GM18858 (cell line): ENCODE results near the gene PAK1.
"Not testable (repeated sequence)": the region's sequence is repeated elsewhere in the genome, so short reads cannot be mapped to it uniquely, and the experiment has no call there.

ENCODE experiments used
- ATAC-seq: cut with Tn5 transposase; IDR thresholded peaks from one replicate; pipeline ENCODE4 v1.9.1; 2021; ENCODE audit not compliant: unreplicated experiment

Gene PAK1

GRCh38 chr11:77473801-77474683 lies at the start of gene PAK1:
TSS of gene PAK1 (minus strand) at chr11:77474094. CDS start at chr11:77392520, 81,574 bp downstream.
- ATAC-seq, result peak; percentile 37

- ATAC-seq, result no peak
Observed at GRCh38 chr11:77522215-77522614, 48.3 kb upstream of the PAK1 start.

DNA sequence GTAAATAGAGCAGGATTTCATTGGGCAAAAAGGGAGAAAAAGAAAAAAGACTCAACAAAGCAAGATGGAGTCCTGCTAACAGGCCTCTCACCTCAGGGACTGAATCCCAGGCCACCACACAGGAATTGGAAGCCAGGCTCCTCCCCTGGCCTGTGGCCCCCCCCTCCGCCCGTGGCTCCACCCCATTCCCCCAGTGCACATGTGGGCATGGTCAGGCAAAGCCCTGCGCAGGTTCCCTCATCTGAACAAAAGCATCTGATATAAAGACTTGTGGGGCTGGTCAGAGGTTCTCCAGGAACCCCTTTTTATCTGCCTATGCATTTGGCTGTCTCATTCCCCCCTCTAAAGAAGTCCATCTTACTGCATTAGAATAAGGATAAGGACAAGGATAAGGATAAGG lies 46.0 kb upstream of the PAK1 start:
- no peak for ATAC-seq

GRCh38 chr11:77518471-77518870 lies 44.6 kb upstream of the PAK1 start:
- ATAC-seq, result no peak

DNA sequence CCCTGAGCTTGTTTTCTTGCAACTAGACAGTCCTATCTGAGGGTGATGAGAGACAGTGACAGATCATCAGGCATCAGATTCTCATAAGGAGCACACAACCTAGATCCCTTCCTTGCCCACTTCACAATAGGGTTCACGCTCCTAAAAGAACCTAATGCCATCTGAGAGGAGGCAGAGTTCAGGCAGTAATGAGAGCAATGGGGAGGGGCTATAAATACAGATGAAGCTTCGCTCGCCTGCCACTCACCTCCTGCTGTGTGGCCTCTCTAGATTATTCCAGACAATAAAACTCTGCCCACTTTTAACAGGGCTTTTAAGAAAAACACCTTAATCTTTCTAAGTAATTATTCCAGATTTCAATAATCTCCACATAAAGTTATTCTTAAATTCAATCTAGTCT lies 43.9 kb upstream of the PAK1 start:
- ATAC-seq, result no peak

DNA sequence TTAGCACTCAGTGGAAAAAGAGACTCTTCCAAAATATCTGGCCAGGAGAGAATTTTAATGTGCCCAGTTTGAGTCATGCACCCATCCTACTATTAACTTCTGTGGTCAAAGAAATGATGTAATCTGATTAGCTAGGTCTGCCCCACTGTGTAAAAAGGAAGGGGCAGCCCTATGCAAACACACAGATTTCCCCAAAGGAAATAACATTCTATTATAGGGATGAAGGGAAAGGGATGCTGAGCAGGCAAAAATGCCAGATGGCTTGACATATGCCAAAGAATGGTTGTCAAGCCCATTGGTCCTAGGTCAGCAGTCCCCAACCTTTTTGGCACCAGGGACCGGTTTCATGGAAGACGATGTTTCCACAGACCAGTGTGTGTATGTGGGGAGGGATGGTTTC lies 43.3 kb upstream of the PAK1 start:
- no peak for ATAC-seq

DNA sequence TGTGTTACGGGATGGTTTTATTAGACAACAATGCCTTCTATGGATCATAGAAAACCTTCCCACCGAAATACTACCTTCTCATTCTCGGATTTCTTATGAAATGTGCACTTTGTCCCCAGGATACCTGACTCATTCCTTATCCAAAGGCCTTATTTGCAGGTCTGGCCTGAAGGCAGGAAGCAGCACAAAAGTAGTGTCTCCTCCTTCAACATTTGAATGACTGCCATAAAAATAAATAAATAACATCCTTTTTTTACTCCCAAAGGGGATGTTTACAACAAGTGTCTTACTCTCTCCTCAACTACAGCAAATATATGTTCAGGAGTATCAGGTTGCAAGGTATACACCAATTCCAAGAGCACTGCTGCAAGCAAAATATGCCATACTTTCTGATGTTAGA lies 41.6 kb upstream of the PAK1 start:
- no peak for ATAC-seq

DNA sequence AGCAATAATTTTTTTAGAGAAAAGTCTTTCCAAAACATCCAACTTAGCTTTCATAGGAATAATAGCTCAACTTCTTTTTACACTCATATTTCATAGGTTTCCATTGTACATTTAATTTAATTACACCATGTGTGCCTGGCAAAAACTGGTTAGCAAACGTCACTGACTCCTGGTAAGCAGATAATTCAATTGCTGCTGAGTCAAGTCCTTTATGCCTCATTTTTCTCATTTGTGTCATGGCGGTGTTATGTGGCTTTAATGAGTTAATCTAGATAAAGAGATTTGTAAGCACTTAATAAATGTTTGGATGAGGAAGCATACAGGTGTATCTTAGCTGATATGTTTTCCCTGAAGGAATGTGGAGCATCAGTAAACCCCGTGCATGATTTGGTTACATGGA lies 41.2 kb upstream of the PAK1 start:
- no peak for ATAC-seq

DNA sequence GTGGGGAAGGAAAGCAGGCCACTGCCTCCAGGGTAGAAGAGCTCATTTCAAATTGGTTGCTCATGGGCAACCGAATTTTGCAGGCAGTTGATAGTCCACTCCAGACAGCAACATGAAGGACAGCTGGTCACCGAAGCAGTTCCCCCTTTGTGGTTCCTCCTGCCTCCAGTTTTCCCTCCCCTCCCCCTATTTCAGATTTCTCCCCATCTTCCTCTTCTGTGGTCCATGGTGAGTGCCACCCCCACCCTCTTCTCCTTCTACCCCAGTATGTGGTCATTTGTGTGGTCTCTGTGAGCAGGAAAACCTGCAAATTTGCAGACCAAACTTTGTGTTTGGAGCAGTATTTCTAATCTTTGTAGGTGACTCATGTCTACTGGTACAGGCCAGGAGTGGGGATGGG lies 38.2 kb upstream of the PAK1 start:
- no peak for ATAC-seq

DNA sequence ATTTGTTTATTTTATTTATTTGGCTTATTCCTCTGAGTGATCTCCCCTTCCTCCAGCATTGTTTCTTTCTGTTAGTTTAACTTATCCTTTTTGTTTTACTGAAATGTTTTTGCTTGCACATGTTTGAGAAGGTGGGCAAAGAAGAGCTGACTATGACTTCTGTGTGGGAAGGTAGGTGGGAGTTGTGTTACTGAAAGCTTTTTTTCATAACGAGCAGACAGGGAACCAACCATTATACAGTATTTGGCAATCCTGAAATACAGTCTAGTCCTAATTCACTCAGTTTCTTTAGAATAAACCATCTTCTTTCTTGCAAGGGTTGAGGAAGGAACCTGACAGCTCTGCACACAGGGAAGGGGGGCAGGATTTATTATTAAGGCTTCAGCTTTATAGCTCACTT lies 37.0 kb upstream of the PAK1 start:
- ATAC-seq, result no peak

GRCh38 chr11:77510095-77510494 lies 36.2 kb upstream of the PAK1 start:
- no peak for ATAC-seq

DNA sequence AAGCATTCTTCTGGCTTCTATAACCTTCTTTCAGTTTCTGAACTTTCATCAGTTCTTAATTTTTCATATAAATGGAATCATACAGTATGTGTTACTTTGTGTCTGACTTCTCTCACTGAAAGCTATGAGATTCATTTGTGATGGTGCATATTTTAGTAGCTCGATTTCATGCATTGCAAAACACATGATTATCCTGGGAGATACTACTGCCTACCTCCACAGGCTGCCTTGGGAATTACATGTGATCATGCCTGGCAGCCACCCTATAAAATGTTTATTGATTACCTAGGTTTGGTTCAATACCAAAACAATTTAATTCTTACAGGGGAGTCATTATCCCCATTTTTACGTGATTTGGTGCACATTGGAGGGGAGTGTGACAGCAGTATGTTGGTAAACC lies 34.1 kb upstream of the PAK1 start:
- ATAC-seq, result no peak

DNA sequence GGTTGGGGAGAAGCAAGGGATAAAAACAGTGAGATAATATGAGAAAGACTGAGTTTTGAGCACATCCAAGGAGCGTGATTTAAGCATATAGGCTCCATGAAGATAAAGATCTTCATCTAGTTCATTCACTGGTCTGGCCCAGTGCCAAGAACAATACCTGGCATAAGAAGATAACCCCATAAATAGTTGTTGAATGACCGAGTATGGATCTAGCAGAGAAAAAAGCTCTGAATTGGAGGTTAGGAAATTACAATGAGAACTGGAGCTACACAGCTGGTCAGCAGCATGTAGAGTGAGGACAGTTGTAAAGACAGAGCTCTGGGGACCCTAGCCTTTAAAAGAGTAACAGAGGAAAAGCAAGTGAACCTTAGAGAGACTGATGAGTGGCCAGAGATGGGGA lies 33.0 kb upstream of the PAK1 start:
- no peak for ATAC-seq

- ATAC-seq, result no peak
Observed at GRCh38 chr11:77505956-77506355, 32.1 kb upstream of the PAK1 start.

- ATAC-seq, result no peak
Observed at GRCh38 chr11:77503006-77503405, 29.1 kb upstream of the PAK1 start.

- ATAC-seq, result no peak
Observed at GRCh38 chr11:77502346-77502905, 28.5 kb upstream of the PAK1 start.

- ATAC-seq, result no peak
Observed at GRCh38 chr11:77501758-77502157, 27.9 kb upstream of the PAK1 start.

DNA sequence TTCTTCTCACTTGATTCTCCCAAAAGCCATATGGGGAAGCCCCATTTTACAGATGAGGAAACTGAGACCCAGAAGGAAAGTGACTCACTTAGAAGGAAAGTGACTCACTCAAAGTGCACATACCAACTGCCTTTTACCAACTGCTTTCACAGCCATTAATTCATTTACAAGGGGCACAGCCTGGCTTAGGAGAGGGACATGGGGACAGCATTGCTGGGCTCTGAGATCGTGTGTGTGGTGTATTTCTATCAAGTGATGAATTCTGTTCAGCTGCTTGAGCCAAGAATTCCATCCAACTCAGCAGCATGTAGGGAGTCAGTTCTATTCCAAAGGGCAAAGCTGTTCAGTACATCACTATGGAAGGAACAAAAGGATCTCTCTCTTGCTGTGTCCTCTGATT lies 23.5 kb upstream of the PAK1 start:
- ATAC-seq, result no peak

DNA sequence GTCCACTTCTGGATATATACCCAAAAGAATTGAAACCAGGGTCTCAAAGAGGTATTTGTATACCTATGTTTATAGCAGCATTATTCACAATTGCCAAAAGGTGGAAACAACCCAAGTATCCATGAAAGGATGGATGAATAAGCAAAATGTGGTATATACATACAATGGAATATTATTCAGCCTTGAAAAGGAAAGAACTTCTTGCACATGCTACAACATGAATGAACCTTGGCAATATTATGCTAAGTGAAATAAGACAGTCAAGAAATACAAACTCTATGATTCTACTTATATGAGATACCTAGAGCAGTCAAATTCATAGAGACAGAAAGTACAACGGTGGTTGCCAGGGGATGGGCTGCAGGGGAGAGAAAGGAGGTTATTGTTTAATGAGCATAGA lies 21.6 kb upstream of the PAK1 start:
- ATAC-seq, result no peak

DNA sequence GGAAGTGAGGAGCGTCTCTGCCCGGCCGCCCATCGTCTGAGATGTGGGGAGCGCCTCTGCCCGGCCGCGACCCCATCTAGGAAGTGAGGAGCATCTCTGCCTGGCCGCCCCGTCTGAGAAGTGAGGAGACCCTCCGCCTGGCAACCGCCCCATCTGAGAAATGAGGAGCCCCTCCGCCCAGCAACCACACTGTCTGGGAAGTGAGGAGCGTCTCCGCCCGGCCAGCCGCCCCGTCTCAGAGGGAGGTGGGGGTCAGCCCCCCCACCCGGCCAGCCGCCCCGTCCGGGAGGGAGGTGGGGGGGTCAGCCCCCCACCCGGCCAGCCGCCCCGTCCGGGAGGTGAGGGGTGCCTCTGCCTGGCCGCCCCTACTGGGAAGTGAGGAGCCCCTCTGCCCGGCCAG lies 16.1 kb upstream of the PAK1 start:
- not testable (repeated sequence) for ATAC-seq

DNA sequence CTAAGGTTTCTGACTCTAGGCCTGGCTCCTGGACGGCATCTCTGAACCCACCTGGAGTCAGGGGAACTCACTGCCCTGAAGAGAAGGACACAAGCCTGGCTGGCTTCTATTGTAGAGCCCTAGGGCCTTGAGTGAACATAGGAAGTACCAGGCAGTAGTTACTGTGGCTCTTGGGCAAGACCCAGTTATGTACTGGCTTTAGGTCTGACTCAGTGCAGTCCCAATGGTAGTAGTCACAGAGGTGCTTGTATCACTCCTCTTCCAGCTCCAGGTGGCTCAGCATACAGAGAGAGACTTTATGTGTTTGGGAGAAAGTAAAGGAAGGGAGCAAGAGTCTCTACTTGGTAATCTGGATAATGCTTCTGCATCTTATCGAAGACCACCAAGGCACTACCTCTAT lies 13.9 kb upstream of the PAK1 start:
- no peak for ATAC-seq

- ATAC-seq, result no peak
Observed at GRCh38 chr11:77479746-77480352, 6.0 kb upstream of the PAK1 start.
